K562 (cell line): ENCODE measurements around the gene PRKAG1. TPM values are rescaled to one million over a fixed set of nuclear protein-coding genes. Genes with fewer than 3 reads are reported as not detected.

ENCODE experiments used
- ATAC-seq: fragments of 200-7000 bp; cut with Tn5 transposase; 3 replicates; pipeline ENCODE4 v1.9.1; 2020; ENCODE audit warnings: moderate library complexity
- BruUV-seq: library from RNA; stranded (reverse); fragments of 400-500 nt; replicated peaks from 2 replicates; lab custom pipeline; 2021; lab: Mats Ljungman, UMichigan
- CTCF ChIA-PET: fragments of 300-600 bp; formaldehyde crosslinking; extraction: SDS; loops from one replicate; lab custom pipeline; 2021; ENCODE audit warnings: low intra/inter-chr PET ratio; lab: Yijun Ruan, JAX
- POLR2A ChIA-PET: fragments of 300-600, 350-650 bp; sonication (Branson Sonifier 250); formaldehyde crosslinking; extraction: SDS; loops from one replicate; lab custom pipeline; 2021; ENCODE audit warnings: antibody characterized with exemption, inconsistent platforms; lab: Yijun Ruan, JAX
- DNase-seq, 4 experiments: peaks; one replicate each; pipeline versions ENCODE4 v3.0.0 to v3.0.0-alpha.2; 2011 to 2018; ENCODE audit warnings: low spot score in 3 of 4, mixed read lengths in 3 of 4; ENCODE audit errors: extremely low read depth in 1 of 4
- FAIRE-seq: peaks from 2 replicates; lab custom pipeline; 2011; peaks lifted over from hg19 to GRCh38; lab: Jason Lieb, UNC
- H2AFZ ChIP-seq: 2 replicates; pipeline ENCODE4 v1.6.0; 2011; ENCODE audit warnings: low read depth, low read length, control low read depth, inconsistent platforms
- H3K27ac ChIP-seq: fragments of 200-600 bp; 3 replicates; pipeline ENCODE4 v1.8.0; 2011; ENCODE audit warnings: low read depth, mild to moderate bottlenecking, control low read depth, inconsistent platforms, low read length, moderate library complexity, mixed read lengths; ENCODE audit errors: extremely low read depth
- H3K27me3 ChIP-seq, 2 experiments: fragments of 300-600 bp in 1 of 2; 2 replicates in 1 of 2; 3 replicates in 1 of 2; pipeline versions ENCODE4 v1.6.0 to v1.8.0; 2011; ENCODE audit warnings: inconsistent platforms in 2 of 2, low read length in 2 of 2, mild to moderate bottlenecking in 1 of 2, mixed read lengths in 1 of 2, moderate library complexity in 1 of 2; ENCODE audit not compliant: control insufficient read depth in 2 of 2, insufficient read depth in 2 of 2
- H3K36me3 ChIP-seq: fragments of 300-600 bp; 3 replicates; pipeline ENCODE4 v1.8.0; 2011; ENCODE audit warnings: mild to moderate bottlenecking, low read length, inconsistent platforms; ENCODE audit not compliant: control insufficient read depth, insufficient read depth
- H3K4me1 ChIP-seq, 2 experiments: fragments of 200-600 bp in 1 of 2; replicated peaks in 1 of 2; 2 replicates in 1 of 2; 3 replicates in 1 of 2; pipeline versions ENCODE4 v1.5.1 to v1.8.0; 2011; ENCODE audit warnings: inconsistent platforms in 2 of 2, low read length in 2 of 2, mild to moderate bottlenecking in 1 of 2, mixed read lengths in 1 of 2, moderate library complexity in 1 of 2; ENCODE audit not compliant: control insufficient read depth in 2 of 2, insufficient read depth in 2 of 2
- H3K4me2 ChIP-seq: 2 replicates; pipeline ENCODE4 v1.6.1; 2011; ENCODE audit warnings: low read length, control low read depth, inconsistent platforms, mixed read lengths; ENCODE audit not compliant: insufficient read depth
- H3K4me3 ChIP-seq: fragments of 200-600 bp; sonication (generic), shearing (Covaris generic); 2 replicates; pipeline ENCODE4 v1.5.1; 2016; ENCODE audit warnings: control low read depth, inconsistent platforms
- H3K79me2 ChIP-seq: fragments of 200-600 bp; 3 replicates; pipeline ENCODE4 v1.8.0; 2011; ENCODE audit warnings: low read length, inconsistent platforms; ENCODE audit not compliant: control insufficient read depth, insufficient read depth
- H3K9ac ChIP-seq, 2 experiments: 2 replicates each; pipeline versions ENCODE4 v1.6.0 to v1.6.1; 2011; ENCODE audit warnings: low read depth in 2 of 2, low read length in 2 of 2, control low read depth in 1 of 2, inconsistent platforms in 1 of 2, mild to moderate bottlenecking in 1 of 2, mixed read lengths in 1 of 2; ENCODE audit not compliant: insufficient read depth in 1 of 2
- H3K9me1 ChIP-seq: one replicate; pipeline ENCODE4 v1.6.0; 2011; ENCODE audit warnings: inconsistent platforms, mild to moderate bottlenecking, low read length, moderate library complexity; ENCODE audit not compliant: control insufficient read depth, insufficient read depth
- H3K9me3 ChIP-seq: replicated peaks from 2 replicates; pipeline ENCODE4 v1.5.1; 2011; ENCODE audit warnings: low read depth, low read length, inconsistent platforms; ENCODE audit not compliant: control insufficient read depth, insufficient read depth
- H4K20me1 ChIP-seq: replicated peaks from 2 replicates; pipeline ENCODE4 v1.6.1; 2011; ENCODE audit warnings: low read length, inconsistent platforms, mixed read lengths; ENCODE audit not compliant: control insufficient read depth, insufficient read depth
- DEAF1 ChIP-seq: fragments of 450-650 bp; formaldehyde crosslinking; IDR thresholded peaks from 2 replicates; pipeline ENCODE4 v1.4.0; 2020; ENCODE audit warnings: mild to moderate bottlenecking, moderate library complexity
- GTF2A2 ChIP-seq: IDR thresholded peaks from 2 replicates; pipeline ENCODE4 v1.6.1; 2016; ENCODE audit warnings: mild to moderate bottlenecking, missing genetic modification characterization, missing compliant biosample characterization
- HSF4 ChIP-seq: fragments of 250-450 bp; sonication (Bioruptor Pico); IDR thresholded peaks from 2 replicates; pipeline ENCODE4 v2.1.2; 2022; ENCODE audit warnings: mild to moderate bottlenecking, moderate library complexity, borderline replicate concordance
- NRF1 ChIP-seq, 2 experiments: fragments of 450-650 bp; IDR thresholded peaks in 1 of 2; conservative IDR thresholded peaks in 1 of 2; 2 replicates each; pipeline ENCODE4 v1.6.1; 2014; ENCODE audit warnings: mild to moderate bottlenecking in 2 of 2
- PML ChIP-seq: IDR thresholded peaks from 2 replicates; pipeline ENCODE4 v1.6.1; 2012; ENCODE audit warnings: low read length, inconsistent platforms
- SETDB1 ChIP-seq: IDR thresholded peaks from one replicate; pipeline ENCODE4 v1.6.1; 2012; ENCODE audit warnings: low read length, control low read depth, inconsistent platforms
- SMAD1 ChIP-seq: fragments of 150-350 bp; IDR thresholded peaks from 2 replicates; pipeline ENCODE4 v1.6.1; 2014; ENCODE audit warnings: low read length, low read depth; ENCODE audit not compliant: partially characterized antibody
- SMARCC2 ChIP-seq: fragments of 450-650 bp; IDR thresholded peaks from 2 replicates; pipeline ENCODE4 v1.6.1; 2017; ENCODE audit warnings: antibody characterized with exemption, moderate library complexity, mild to moderate bottlenecking, low read depth
- TBL1XR1 ChIP-seq, 2 experiments: IDR thresholded peaks; 2 replicates each; pipeline ENCODE4 v1.6.1; 2012; ENCODE audit warnings: improper control_type of control experiment in 2 of 2, low read length in 2 of 2, mild to moderate bottlenecking in 1 of 2
- ZNF12 ChIP-seq: sonication (generic); formaldehyde crosslinking; IDR thresholded peaks from 2 replicates; pipeline ENCODE4 v1.4.0; 2020; ENCODE audit warnings: mild to moderate bottlenecking, missing genetic modification reagents
- WGBS: fragments of 100-300 bp; shearing (Covaris generic); methylation state at CpG from one replicate; pipeline ENCODE4 v1.1.6; 2016; ENCODE audit warnings: low coverage, mixed read lengths; ENCODE audit not compliant: insufficient coverage; ENCODE audit errors: missing lambda C conversion rate; 5-methylcytosine and 5-hydroxymethylcytosine counted together
- in situ Hi-C: fragments of 300-500 bp; cut with MboI; formaldehyde crosslinking; loops from 4 replicates; pipeline ENCODE4 v1.15.0; 2018; ENCODE audit warnings: inconsistent platforms, mixed read lengths
- intact Hi-C: fragments of 100-400 bp; cut with micrococcal nuclease; formaldehyde crosslinking; loops from 2 replicates; pipeline ENCODE4 v1.14.2; 2022
- polyA plus RNA-seq, 8 experiments: library from polyadenylated mRNA; depleted of rRNA in 4 of 8; stranded (reverse) in 5 of 8; unstranded in 3 of 8; fragments of >200 nt; fragmentation: Nextera tagmentation in 2 of 8; fragmentation: Illumina TruSeq in 1 of 8; extraction: Ambion mirVana in 2 of 8; extraction: Trizol in 1 of 8; gene quantifications; 2 replicates each; pipeline versions ENCODE4 v1.2.1 to v1.2.3, GENCODE V29; 2011 to 2014; ENCODE audit warnings: inconsistent platforms in 1 of 8, missing spikeins in 1 of 8
- total RNA-seq, 7 experiments: library from RNA; depleted of rRNA in 6 of 7; stranded (reverse); fragments of >200 nt in 6 of 7; fragmentation: Illumina TruSeq in 2 of 7; extraction: Trizol in 2 of 7; gene quantifications; 2 replicates each; pipeline versions ENCODE4 v1.2.1 to v1.2.3, GENCODE V29; 2011 to 2021; ENCODE audit warnings: low replicate concordance in 1 of 7
- TF ChIP-seq, protein P1 (sequence below), 2 experiments: fragments of 450-650 bp in 1 of 2; sonication (generic) in 1 of 2; formaldehyde crosslinking in 1 of 2; IDR thresholded peaks in 1 of 2; conservative IDR thresholded peaks in 1 of 2; 2 replicates each; pipeline versions ENCODE4 v1.6.1 to v1.8.1; 2016 to 2023; ENCODE audit warnings: mild to moderate bottlenecking in 2 of 2, moderate library complexity in 2 of 2, inconsistent platforms in 1 of 2, missing genetic modification reagents in 1 of 2
- TF ChIP-seq, protein P2 (sequence below): fragments of 450-650 bp; IDR thresholded peaks from 2 replicates; pipeline ENCODE4 v1.6.1; 2017; ENCODE audit warnings: mild to moderate bottlenecking, moderate library complexity

PRKAG1 gene
- total and polyA plus RNA-seq, 9 of the 15 experiments (the other 6 are each of a cell fraction or from before 2014, with no cell fraction given): 51.1 to 126 (median 79.1) TPM

DNA sequence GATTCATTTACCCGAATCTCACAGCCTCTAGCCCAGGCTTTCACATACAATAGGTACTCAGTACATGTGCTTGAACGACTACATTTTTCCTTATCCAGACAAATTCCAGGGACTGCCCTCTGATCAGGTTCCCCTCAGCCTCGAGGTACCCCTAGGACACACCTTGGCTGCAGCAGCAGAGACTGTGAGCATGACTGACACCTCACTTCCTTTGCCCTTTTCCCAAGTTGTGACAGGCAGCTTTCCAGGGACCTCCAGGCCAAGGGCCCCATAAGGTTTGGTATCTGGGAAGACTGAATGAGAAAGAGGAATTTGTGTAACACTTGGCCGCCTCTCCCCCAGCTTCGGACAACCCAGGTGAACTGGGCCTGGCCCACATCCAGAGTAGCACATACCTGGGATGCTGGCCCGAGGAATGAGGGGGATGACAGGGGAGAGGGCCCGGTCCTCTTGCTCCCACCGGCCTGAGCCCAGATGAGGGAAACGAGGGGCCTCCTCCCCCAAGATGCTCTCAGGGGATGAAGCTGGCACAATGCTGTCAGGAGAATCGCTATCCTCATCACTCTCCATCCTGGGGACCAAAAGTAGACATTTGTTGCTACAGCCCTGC lies 10.2 kb upstream of the PRKAG1 start:
- Histone ChIP-seq H3K27me3 (no peaks in the 10 kb centered on the region), H4K20me1 (0 out of 2 replicates have a peak, but pooled peaks cover 5% of the 10 kb centered on the region), H3K4me3 (no peak overlapping the region), H3K4me1 (peaks cover 0 to 10% of the 10 kb centered on the region in 2 experiments; a peak in 1 of 5 replicates), H3K36me3 (peaks cover 100% of the 10 kb centered on the region), H3K9me3 (no peaks in the 10 kb centered on the region), H3K9ac (no peak overlapping the region), H2AFZ (no peak overlapping the region), H3K79me2 (no peaks in the 10 kb centered on the region), H3K4me2 (no peak overlapping the region), H3K9me1 (no peaks in the 10 kb centered on the region), H3K27ac (no peak overlapping the region)
- DNase-seq: no peak
- CTCF ChIA-PET: no interaction called here
- no peak for ATAC-seq
- WGBS: 94% methylated on average over 10 of the region's 10 CpGs
- in situ Hi-C loops (no loop called here), intact Hi-C loops (no loop called here)
- BruUV-seq: no TSS peak
- FAIRE-seq: no peak
- POLR2A ChIA-PET: interaction anchor here (0.6 to 4.2 kb wide), 7 partner anchors 9 to 47 kb away, joined by 3 to 19 read pairs (median 5); partner anchors contain the start of gene DDN
- TF ChIP-seq, protein P1, sequence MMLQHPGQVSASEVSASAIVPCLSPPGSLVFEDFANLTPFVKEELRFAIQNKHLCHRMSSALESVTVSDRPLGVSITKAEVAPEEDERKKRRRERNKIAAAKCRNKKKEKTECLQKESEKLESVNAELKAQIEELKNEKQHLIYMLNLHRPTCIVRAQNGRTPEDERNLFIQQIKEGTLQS (IDR thresholded peaks at IDR 0.05): no peak
- TF ChIP-seq, protein P1 (CRISPR knock-in tag; conservative IDR thresholded peaks at IDR 0.05): no peak
- TF ChIP-seq TBL1XR1 (IDR thresholded peaks at IDR 0.05; ENCODE audit: low read length in 2 of 2): no peak
- TF ChIP-seq, protein P2, sequence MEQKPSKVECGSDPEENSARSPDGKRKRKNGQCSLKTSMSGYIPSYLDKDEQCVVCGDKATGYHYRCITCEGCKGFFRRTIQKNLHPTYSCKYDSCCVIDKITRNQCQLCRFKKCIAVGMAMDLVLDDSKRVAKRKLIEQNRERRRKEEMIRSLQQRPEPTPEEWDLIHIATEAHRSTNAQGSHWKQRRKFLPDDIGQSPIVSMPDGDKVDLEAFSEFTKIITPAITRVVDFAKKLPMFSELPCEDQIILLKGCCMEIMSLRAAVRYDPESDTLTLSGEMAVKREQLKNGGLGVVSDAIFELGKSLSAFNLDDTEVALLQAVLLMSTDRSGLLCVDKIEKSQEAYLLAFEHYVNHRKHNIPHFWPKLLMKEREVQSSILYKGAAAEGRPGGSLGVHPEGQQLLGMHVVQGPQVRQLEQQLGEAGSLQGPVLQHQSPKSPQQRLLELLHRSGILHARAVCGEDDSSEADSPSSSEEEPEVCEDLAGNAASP: no peak
- no peak for TF ChIP-seq DEAF1 (CRISPR knock-in tag)
- no peak for TF ChIP-seq SETDB1
- TF ChIP-seq GTF2A2: no peak
- no peak for TF ChIP-seq SMAD1
- TF ChIP-seq SMARCC2: no peak
- TF ChIP-seq ZNF12 (CRISPR knock-in tag): no peak
- no peak for TF ChIP-seq PML
- TF ChIP-seq HSF4 (CRISPR knock-in tag): no peak
- no peak for TF ChIP-seq NRF1 (conservative IDR thresholded peaks at IDR 0.05 in 1 of 2, IDR thresholded peaks at IDR 0.05 in 1 of 2)
